ENCODE results near the gene SELENOW. TPM values are rescaled to one million over a fixed set of nuclear protein-coding genes. Genes with fewer than 3 reads are reported as not detected.
A peak's percentile ranks its signal among the peaks of the same experiment; 100 is the strongest.
"Not testable (repeated sequence)": the region's sequence is repeated elsewhere in the genome, so short reads cannot be mapped to it uniquely, and the experiment has no call there.

Gene SELENOW
- 122 TPM for total RNA-seq

DNA sequence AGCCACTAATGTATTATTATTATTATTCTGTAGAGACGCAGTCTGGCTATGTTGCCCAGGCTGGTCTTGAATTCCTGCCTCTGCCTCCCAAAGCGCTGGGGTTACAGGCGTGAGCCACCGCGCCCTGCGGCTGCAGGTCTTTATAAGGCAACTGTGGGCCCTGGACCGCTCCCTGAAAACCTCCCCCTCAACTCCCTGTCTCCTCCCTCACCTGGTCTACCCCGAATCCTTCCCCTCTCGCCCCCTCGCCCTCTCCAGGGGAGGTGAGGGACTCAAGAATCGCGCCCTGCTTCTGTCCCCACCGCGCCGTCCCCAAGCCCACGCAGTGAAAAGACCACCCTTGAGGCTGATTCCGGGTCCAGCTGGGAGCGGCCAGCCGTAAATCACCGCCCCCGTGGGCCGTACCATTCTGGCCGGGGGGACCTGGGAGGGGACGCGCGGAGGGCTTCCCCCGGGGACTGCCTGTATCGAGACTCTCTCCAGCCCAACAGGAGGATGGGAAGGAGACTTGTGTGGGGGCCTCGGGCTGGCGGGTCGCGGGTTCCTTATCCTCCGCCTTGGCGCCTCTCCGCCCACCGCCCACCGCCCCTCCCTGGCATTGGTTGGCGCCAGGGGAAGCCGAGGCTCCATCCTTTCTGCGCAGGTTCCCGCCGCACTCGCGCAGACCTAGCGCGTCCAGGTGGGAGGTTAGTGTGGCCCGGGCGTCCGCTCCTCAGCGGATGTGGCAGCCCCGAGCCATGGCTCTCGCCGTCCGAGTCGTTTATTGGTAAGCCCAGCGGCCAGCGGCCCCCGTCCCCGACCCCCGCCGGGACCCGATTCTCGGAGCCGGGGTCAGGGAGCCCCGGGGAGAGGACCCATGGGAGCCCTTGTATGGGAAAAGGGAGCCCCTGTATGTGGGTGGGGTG, at the start of gene SELENOW:
Gene SELENOW, plus strand, starts transcription at position 655 of the 905 bp plus-strand sequence. Its CDS starts 83 bp downstream, at position 738.
- peak within 1 kb of the TSS; percentile 76 for H3K4me3 ChIP-seq (ENCODE audit: low read length)
- H3K9me3 ChIP-seq (ENCODE audit: low read depth, low read length), result no peaks in the 10 kb centered on the region
- no peaks in the 10 kb centered on the region for H3K27me3 ChIP-seq (ENCODE audit: insufficient read depth, low read length)
- H3K4me1 ChIP-seq (ENCODE audit: insufficient read depth, low read length), result peaks cover 24% of the 10 kb centered on the region

DNA sequence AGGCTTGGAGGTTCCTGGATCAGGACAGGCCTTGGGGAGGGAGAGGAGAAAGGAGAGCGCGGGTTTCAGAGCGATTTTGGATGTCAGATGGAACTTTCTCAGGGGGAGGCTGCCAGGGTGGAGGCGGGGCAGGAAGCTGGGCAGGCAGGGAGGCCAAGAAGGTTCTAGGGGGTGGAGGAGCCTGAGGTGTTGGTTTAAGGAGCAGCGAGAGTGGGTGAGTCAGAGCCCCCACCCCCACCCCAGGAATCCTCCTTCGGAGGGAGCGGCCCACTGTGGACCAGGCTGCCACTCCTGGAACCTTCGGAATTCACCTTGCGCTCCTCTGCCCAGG, 49.1 kb upstream of the SELENOW start:
- H3K27me3 ChIP-seq (ENCODE audit: insufficient read depth, low read length), result peaks cover 18% of the 10 kb centered on the region
- no peaks in the 10 kb centered on the region for H3K9me3 ChIP-seq (ENCODE audit: low read depth, low read length)
- no peak overlapping the region for H3K4me3 ChIP-seq (ENCODE audit: low read length)
- peaks cover 10% of the 10 kb centered on the region for H3K4me1 ChIP-seq (ENCODE audit: insufficient read depth, low read length)

DNA sequence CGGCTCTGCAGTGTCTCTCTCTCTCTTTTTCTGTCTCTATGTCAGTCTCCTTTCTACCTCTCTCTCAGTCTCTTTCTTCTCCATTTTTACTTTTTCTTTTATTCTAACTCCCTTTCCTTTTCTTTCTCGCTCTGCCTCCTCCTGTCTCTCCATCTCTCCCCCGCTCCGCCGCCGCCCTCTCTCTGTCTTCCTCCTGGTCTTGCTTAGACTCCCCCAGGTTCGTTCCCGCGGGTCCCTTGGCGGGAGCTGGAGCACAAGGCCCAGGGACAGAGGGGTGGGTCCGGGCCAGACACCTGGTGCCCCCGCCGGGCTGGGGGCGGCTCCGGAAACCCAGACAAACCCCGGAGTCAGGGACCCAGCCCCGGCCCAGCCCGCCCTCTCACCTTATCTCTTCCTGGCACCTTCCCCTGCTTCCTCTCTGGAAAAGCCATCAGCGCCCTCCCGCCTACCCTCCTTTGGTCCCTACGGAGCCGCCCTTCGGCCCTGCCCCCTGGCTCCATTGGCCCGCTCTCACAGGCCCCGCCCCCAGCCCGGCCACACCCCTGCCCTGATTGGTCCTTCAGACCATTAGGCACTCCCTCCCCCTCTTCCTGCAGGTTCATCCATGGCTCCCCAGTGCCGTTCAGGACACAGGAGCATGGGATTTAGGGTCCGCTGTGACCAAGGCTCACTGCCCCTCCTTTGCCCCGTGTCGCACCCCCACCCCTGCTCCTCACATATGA, 48.5 kb upstream of the SELENOW start:
- H3K9me3 ChIP-seq (ENCODE audit: low read depth, low read length), result no peaks in the 10 kb centered on the region
- peaks cover 10% of the 10 kb centered on the region for H3K4me1 ChIP-seq (ENCODE audit: insufficient read depth, low read length)
- H3K27me3 ChIP-seq (ENCODE audit: insufficient read depth, low read length), result peaks cover 18% of the 10 kb centered on the region
- H3K4me3 ChIP-seq (ENCODE audit: low read length), result no peak overlapping the region

DNA sequence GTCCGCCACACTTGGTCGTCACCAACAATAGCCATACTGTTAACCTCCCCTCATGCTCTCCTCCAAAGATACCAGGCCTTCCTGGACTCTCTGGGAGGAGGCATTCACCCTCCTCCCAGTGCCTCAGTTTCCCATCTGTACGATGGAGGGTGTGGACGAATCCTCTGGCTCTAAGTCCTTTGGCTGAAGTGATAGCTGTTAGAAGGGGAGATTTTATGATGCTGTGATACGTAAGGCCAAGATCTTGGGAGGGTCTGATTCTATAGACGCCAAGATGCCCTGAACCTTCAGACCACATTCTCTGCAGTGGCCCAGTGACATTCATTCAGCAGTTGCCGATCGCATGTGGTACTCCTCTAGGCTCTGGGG, 48.0 kb upstream of the SELENOW start:
- Histone ChIP-seq H3K9me3 (ENCODE audit: low read depth, low read length) (no peaks in the 10 kb centered on the region), H3K4me1 (ENCODE audit: insufficient read depth, low read length) (peaks cover 10% of the 10 kb centered on the region), H3K4me3 (ENCODE audit: low read length) (no peak overlapping the region), H3K27me3 (ENCODE audit: insufficient read depth, low read length) (peaks cover 18% of the 10 kb centered on the region)

DNA sequence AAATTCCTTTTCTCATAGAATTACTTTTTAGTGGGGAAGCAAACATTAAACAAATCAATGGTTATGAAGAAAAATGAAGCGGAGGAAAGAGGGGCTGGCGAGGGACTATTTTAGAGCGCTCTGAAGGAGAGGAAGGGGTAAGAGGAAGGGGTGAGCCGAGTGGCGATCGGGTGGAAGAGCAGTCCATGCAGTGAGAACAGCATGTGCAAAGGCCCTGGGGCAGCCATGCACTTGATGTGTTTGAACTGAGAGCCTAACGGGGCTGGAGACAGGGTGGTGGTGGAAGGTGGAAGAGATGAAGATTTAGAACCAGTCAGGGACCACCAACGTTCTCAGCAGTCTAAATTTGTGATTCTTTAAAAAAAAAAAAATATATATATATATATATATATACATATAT, 47.6 kb upstream of the SELENOW start:
- Histone ChIP-seq H3K27me3 (ENCODE audit: insufficient read depth, low read length) (peaks cover 18% of the 10 kb centered on the region), H3K9me3 (ENCODE audit: low read depth, low read length) (no peaks in the 10 kb centered on the region), H3K4me1 (ENCODE audit: insufficient read depth, low read length) (peaks cover 10% of the 10 kb centered on the region), H3K4me3 (ENCODE audit: low read length) (no peak overlapping the region)

DNA sequence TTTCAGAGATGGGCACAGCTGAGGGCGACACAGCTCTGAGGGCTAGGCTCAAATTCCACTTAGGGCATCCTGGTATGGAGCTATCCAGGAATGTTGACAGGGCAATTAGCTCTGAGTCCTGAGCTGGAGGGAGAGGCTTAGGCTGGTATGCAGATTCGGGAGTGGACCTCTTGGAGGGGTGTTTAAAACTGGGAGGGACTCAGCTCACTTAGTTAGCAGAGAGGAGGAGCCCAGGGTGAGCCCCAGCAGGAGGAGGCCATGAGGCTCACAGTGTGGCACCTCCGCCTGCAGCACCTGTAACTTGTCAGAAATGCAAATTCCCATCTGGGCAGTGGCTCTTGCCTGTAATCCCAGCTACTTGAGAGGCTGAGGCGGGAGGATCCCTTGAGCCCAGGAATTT, 43.4 kb upstream of the SELENOW start:
- H3K4me1 ChIP-seq (ENCODE audit: insufficient read depth, low read length), result no peaks in the 10 kb centered on the region
- no peaks in the 10 kb centered on the region for H3K9me3 ChIP-seq (ENCODE audit: low read depth, low read length)
- peaks cover 8% of the 10 kb centered on the region for H3K27me3 ChIP-seq (ENCODE audit: insufficient read depth, low read length)
- no peak overlapping the region for H3K4me3 ChIP-seq (ENCODE audit: low read length)

DNA sequence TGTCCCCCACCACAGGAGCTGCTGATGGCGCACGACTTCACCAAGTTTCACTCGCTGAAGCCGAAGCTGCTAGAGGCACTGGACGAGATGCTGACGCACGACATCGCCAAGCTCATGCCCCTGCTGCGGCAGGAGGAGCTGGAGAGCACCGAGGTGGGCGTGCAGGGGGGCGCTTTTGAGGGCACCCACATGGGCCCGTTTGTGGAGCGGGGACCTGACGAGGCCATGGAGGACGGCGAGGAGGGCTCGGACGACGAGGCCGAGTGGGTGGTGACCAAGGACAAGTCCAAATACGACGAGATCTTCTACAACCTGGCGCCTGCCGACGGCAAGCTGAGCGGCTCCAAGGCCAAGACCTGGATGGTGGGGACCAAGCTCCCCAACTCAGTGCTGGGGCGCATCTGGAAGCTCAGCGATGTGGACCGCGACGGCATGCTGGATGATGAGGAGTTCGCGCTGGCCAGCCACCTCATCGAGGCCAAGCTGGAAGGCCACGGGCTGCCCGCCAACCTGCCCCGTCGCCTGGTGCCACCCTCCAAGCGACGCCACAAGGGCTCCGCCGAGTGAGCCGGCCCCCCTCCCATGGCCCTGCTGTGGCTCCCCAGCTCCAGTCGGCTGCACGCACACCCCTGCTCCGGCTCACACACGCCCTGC, 37.5 kb upstream of the SELENOW start:
- peaks cover 30% of the 10 kb centered on the region for H3K4me1 ChIP-seq (ENCODE audit: insufficient read depth, low read length)
- H3K4me3 ChIP-seq (ENCODE audit: low read length), result no peak overlapping the region
- H3K27me3 ChIP-seq (ENCODE audit: insufficient read depth, low read length), result no peaks in the 10 kb centered on the region
- no peaks in the 10 kb centered on the region for H3K9me3 ChIP-seq (ENCODE audit: low read depth, low read length)

DNA sequence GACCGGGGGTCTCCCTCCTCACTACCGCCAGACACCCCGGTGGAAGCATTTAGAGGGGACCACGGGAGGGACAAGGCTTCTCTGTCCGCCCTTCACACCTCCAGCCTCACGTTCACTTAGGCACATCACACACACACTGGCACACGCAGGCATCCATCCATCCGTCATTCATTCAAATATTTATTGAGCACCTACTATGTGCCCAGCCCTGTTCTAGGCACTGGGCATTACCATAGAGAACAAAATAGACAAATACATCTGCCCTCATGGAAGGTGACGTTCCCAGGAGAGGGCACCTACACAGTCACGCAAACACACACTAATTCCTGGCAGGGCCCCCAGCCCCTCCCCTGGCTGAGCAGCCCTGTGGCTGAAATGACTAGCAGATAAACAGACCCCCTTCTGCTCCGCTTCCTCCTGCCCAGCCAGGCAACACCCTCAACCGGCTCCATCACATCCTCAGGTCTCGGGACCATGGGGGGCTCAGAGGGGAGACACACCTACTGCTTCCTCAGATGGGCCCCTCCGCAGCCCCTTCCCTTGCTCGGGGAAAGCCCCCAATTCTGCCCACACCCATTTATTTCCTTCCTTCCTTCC, 36.9 kb upstream of the SELENOW start:
- Histone ChIP-seq H3K27me3 (ENCODE audit: insufficient read depth, low read length) (no peaks in the 10 kb centered on the region), H3K4me3 (ENCODE audit: low read length) (no peak overlapping the region), H3K9me3 (ENCODE audit: low read depth, low read length) (no peaks in the 10 kb centered on the region), H3K4me1 (ENCODE audit: insufficient read depth, low read length) (peaks cover 37% of the 10 kb centered on the region)

DNA sequence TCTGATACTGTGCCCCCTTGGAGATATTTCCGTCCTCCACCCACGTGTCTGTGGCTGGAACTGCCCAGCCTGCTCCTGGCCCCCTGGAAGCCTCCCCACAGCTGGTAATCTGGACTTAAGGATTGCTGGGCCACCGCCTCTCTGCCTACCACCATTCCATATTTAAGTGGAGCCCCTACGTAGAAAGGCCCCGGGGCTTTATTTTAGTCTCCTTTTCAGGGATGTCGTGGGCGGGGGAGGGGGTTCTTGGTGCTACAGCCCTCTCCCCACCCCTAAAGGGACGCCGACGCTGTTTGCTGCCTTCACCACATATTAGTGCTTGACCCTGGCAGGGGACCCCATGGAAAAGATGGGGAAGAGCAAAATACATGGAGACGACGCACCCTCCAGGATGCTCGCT, 35.9 kb upstream of the SELENOW start:
- Histone ChIP-seq H3K4me3 (ENCODE audit: low read length) (no peak overlapping the region), H3K9me3 (ENCODE audit: low read depth, low read length) (no peaks in the 10 kb centered on the region), H3K27me3 (ENCODE audit: insufficient read depth, low read length) (no peaks in the 10 kb centered on the region)

DNA sequence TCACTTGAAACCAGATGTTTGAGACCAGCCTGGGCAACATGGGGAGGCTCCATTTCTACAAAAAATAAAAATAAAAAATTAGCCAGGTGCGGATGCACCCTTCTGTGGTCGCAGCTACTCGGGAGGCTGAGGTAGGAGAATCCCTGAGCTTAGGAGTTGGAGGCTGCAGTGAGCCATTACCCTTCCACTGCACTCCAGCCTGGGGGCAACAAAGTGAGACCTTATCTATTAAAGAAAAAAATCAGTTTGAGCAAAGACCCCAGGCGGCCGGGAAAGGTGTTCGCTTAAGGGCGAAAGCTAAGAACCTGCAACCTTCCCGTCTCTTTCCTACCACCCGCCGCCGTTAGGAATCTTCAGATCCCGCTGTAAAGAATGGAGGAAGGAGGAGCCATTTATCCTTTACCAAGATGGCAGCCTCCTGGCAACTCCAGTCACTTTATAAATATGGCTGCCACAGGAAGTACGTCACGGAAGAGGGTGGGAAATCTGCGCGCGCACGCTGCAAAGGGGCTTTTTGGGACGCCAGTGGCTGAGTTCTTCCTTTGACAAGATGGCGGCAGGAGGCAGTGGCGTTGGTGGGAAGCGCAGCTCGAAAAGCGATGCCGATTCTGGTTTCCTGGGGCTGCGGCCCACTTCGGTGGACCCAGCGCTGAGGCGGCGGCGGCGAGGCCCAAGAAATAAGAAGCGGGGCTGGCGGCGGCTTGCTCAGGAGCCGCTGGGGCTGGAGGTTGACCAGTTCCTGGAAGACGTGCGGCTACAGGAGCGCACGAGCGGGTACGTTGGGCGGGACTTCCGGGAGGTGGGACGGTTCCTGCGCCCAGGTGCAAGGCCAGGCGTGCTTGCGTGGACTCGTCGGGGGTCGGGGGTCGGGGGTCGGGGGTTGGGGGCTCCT, 33.2 kb upstream of the SELENOW start, which contains the start of gene NOP53:
Gene NOP53, plus strand, starts transcription at position 537 of the 892 bp plus-strand sequence. Its CDS starts 14 bp downstream, at position 551.
- peak within 1 kb of the TSS; percentile 80 for H3K4me3 ChIP-seq (ENCODE audit: low read length)
- H3K27me3 ChIP-seq (ENCODE audit: insufficient read depth, low read length), result no peaks in the 10 kb centered on the region
- H3K9me3 ChIP-seq (ENCODE audit: low read depth, low read length), result no peaks in the 10 kb centered on the region
- H3K4me1 ChIP-seq (ENCODE audit: insufficient read depth, low read length), result peaks cover 60% of the 10 kb centered on the region

More for the DNA sequence above, 35.9 kb upstream of the SELENOW start:
- peaks cover 42% of the 10 kb centered on the region for H3K4me1 ChIP-seq (ENCODE audit: insufficient read depth, low read length)

DNA sequence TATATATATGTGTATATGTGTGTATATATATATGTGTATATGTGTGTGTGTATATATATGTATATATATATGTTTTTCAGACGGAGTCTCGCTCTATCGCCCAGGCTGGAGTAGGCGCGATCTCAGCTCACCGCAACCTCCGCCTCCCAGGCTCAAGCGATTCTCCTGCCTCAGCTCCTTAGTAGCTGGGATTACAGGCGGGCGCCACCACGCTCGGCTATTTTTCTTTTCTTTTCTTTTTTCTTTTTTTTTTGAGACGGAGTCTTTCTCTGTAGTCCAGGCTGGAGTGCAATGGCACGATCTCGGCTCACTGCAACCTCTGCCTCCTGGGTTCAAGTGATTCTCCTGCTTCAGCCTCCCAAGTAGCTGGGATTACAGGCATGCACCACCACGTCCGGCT, 32.4 kb upstream of the SELENOW start:
- H3K9me3 ChIP-seq (ENCODE audit: low read depth, low read length); H3K27me3 ChIP-seq (ENCODE audit: insufficient read depth, low read length): not testable (repeated sequence)
- Histone ChIP-seq H3K4me3 (ENCODE audit: low read length) (peak overlapping the region; percentile 80), H3K4me1 (ENCODE audit: insufficient read depth, low read length) (peaks cover 60% of the 10 kb centered on the region)

DNA sequence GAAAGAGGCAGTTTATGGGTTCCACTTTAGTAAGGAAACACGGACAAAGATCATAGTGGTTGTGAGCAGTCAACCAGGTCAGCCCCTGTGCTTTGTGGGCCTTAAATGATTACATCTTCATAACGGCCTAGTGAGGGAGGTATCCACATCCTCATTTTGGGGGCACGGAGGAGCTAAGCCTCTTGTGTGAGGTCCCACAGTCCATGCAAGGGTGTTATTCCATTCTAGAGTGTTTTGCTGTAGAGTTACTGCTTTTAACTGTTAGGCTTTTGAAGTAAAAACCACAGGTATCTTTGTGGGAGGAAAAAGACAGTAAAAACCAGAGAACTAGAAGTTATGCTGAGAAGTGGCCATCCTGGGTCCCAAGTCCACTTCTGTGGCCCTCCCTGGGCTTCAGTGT, 29.2 kb upstream of the SELENOW start:
- Histone ChIP-seq H3K4me3 (ENCODE audit: low read length) (no peak overlapping the region), H3K4me1 (ENCODE audit: insufficient read depth, low read length) (peaks cover 40% of the 10 kb centered on the region), H3K9me3 (ENCODE audit: low read depth, low read length) (no peaks in the 10 kb centered on the region), H3K27me3 (ENCODE audit: insufficient read depth, low read length) (no peaks in the 10 kb centered on the region)

DNA sequence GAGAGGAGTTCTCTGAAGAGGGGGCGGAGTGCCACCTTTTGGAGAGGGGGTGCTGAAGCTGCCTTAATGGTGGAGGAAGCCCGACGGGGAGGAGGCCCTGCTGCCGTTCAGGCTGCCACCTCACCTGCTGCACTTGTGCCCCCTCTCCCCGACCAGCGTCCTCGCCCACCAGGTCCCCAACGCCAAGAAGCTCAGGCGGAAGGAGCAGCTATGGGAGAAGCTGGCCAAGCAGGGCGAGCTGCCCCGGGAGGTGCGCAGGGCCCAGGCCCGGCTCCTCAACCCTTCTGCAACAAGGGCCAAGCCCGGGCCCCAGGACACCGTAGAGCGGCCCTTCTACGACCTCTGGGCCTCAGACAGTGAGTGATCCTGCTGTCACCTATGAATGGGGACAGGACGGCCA, 27.8 kb upstream of the SELENOW start:
- no peaks in the 10 kb centered on the region for H3K9me3 ChIP-seq (ENCODE audit: low read depth, low read length)
- no peaks in the 10 kb centered on the region for H3K27me3 ChIP-seq (ENCODE audit: insufficient read depth, low read length)
- H3K4me3 ChIP-seq (ENCODE audit: low read length), result no peak overlapping the region
- H3K4me1 ChIP-seq (ENCODE audit: insufficient read depth, low read length), result peaks cover 31% of the 10 kb centered on the region

Data from mononuclear cell (primary cell).